Activated effector memory CD4-positive, alpha-beta T cell treated with Interleukin-2 at 50 U/mL for 16 hours (primary cell): ENCODE data around the gene DDX42.

Experiments used
- DNase-seq: peaks from one replicate; pipeline ENCODE4 v3.0.0-alpha.2; 2020

The DDX42 gene, protein sequence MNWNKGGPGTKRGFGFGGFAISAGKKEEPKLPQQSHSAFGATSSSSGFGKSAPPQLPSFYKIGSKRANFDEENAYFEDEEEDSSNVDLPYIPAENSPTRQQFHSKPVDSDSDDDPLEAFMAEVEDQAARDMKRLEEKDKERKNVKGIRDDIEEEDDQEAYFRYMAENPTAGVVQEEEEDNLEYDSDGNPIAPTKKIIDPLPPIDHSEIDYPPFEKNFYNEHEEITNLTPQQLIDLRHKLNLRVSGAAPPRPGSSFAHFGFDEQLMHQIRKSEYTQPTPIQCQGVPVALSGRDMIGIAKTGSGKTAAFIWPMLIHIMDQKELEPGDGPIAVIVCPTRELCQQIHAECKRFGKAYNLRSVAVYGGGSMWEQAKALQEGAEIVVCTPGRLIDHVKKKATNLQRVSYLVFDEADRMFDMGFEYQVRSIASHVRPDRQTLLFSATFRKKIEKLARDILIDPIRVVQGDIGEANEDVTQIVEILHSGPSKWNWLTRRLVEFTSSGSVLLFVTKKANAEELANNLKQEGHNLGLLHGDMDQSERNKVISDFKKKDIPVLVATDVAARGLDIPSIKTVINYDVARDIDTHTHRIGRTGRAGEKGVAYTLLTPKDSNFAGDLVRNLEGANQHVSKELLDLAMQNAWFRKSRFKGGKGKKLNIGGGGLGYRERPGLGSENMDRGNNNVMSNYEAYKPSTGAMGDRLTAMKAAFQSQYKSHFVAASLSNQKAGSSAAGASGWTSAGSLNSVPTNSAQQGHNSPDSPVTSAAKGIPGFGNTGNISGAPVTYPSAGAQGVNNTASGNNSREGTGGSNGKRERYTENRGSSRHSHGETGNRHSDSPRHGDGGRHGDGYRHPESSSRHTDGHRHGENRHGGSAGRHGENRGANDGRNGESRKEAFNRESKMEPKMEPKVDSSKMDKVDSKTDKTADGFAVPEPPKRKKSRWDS

DNA sequence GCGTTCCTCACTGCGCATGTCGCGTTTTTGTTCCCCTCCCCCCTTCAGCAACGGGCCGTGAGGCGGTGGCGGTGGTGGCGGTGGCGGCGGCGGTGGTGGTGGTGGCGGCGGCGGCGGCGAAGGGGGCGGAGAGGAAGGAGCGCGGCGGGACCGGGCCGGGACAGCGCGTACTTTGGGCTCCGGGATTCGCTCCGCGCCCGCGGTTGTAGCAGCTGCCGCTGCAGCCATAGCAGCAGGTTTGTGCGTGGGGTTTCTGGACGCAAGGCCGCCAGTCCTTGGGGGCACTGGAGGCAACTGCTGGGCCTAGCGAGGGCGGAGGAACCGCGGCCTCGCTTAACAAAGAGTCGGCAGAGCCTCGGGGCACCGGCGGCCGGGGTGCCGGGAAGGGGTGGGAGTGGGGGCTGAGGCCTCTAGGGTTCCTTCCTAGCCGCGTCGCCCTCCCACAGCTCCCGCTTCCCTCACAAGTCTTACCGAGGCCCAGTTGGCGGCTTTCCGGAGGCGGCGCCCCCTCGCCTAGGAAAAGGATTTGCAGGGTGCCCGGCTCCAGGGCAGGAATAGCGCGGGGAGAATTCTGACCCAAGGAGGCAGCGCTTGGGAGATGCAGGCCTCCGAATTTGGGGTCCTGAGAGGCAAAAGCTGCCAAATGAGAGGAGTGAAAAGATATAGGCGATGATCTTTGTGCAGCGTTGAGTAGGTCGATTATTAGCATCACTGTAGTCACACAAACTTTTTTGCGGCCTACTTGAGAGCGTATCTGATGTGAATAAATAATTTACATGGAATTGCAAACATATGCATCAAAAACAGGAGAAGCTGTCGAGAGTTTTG, at the start of gene DDX42:
Gene DDX42, plus strand, starts transcription at position 30 of the 828 bp plus-strand sequence. CDS start 12,880 bp downstream, outside the sequence.
- DNase-seq = peak; percentile 89

DNA sequence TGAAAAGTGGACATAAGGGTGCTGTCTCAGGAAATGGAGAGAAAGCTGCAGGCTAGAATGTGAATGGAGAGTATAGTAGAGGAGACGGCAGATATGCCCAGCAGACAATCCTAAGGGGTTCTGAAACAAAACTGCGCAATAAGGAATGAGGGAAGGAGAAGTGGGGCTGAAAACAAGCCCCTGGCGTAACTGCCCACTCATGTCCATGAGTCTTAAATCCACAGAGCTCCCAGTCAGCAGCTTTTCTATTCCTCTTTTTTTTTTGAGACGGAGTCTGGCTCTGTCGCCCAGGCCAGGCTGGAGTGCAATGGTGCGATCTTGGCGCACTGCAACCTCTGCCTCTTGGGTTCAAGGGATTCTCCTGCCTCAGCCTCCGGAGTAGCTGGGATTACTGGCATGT, 38.3 kb upstream of the DDX42 start:
- DNase-seq = no peak

DNA sequence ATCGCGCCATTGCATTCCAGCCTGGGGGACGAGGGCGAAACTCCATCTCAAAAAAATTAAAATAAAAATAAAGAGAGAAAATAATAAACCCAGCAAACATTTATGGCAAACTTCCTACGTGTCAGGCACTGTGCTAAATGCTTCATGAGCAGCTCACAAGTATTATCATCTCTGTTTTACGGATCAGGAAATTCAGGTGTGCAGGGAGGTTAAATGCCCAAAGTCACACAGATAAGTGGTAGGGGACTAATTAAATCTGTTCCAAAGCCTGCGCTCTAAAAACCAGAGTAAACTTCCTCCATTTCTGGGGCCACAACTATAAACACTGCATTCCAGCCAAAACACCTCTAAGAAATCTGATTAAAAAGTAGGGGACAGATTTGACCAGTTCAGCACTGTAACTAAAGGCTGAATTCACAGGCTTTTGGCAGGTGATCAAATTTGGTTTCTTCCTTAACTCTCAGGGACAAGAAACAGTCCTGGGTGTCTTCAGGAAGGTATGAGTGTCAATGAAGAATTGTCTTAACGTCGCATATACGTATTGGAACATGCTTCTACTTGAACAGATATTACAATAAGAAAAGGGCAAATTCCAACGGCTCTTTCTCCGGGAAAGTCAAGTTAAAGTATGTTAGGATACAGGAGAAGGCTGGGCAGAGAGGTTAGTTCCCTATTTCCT, 33.4 kb upstream of the DDX42 start:
- DNase-seq = no peak

DNA sequence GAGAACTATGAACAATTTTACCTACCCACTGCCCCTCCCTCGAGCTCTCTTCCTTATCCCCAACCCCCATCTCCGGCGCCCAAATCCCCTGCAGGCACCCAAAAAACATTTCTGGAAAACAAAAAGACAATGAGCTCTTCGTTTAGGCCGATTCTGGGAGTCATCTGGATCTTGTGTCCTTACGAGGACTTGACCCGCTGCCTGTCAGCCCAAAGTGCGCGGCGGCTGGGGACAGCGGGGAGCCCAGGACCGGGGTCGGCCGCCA, 32.9 kb upstream of the DDX42 start:
- DNase-seq = no peak

DNA sequence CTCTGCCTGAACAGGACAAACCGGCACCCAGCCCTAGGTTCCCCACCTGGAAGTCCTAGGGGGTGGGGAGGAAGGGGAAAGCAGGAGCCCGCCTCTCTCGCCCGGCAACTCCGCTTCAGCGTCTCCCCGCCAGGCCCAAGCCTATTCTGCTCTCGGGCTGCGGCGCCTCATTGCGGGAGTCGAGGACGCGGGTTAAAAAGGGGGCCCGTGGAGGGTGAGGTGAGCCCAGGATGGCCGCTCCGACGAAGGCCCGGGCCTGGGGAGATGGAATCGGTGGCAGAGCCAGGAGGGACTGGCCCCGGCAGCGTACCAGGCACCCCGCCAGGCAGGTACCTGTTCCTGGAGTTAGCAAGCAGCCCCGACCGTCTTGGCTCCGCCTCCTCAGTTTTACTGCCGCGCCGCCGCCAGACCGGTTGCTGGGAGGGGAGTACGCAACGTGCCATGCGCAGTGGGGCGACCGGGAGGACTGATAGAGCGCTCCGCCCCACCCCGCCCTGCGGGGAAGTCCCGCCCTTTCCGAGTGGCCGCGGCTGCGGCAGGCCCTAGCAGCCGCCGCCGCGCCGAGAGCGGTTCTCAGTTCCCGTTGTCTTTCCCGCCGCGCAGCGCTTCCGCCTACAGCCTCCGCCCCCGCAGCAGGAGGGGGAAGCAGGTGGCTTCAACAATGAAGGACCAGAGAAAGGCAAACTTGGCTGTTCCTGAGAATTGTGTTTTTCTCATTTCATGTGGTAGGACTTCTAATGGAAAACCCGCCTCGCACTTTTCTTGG, 32.4 kb upstream of the DDX42 start, which contains the start of gene STRADA:
Gene STRADA, minus strand, starts transcription at position 392 of the 766 bp plus-strand sequence. CDS start 13,430 bp downstream, outside the sequence.
- peak; percentile 99 for DNase-seq

DNA sequence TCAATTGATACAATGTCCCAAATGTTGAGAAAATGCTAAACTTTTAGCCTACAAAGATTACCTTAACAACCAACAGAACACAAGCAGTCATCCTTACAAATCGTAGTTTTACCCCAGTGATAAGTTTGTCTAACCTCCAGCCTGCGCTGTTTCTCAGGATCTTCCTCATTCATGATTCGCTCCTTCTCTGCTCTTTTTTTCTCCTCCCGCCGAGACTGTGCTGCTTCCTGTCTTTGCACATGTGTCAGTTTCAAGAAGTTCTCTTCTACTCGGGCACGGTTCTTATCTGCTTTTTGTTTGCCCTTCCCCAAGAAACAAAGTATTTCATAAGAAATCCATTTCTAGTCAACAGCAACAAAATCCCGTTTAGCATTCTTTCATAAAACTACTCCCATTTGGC, 22.2 kb upstream of the DDX42 start:
- no peak for DNase-seq

DNA sequence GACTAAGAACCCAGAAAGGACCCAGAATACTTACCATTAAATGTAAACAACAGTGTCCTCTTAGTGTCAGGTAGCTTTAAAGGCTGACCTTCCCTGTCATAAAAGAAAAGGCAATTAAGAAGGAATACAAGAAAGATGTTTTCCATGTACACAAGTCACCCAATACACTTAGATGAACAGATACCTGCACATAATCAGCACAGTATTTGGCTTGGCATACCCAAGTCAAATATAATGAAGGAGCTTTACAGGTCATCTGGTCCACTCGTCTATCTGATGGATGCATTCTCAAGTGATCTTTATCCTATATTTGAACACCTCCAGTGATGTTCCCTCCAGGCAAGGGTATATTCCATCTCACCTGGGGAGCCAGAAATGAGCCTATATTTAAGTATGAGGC, 21.3 kb upstream of the DDX42 start:
- no peak for DNase-seq

DNA sequence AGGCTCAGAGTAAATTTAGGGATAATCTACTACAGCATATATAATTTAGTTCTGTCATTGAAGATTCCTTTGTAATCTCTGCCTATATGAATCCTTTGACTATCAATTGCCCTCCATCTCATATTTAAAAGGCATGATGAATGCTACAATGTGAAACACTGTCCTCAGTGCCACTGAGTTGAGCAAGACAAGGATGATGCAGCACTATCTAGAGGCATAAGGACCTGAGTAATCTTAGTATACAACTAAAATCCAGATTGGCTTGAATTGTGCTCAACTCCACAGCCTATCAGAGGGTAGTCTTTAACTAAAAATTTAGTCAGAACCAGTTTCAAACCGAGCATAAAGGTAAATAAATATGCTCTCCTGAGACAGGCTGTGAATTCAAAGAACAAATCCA, 20.8 kb upstream of the DDX42 start:
- no peak for DNase-seq

DNA sequence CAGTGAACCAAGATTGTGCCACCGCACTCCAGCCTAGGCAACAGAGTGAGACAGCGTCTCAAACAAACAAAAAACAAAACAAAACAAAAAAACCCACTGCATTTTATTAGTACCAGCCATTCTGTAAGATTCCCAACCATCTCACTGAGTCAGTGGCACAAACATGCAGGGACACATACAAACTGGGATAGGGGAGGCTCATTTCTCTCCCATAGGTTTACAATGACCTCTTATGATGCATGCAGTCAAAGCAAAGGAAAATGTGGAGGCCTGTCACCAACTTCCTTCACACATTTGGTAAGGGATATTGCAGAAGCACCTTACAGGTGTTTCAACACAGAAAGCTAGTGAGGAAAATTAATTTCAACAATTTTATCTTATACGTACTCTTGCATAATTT, 19.9 kb upstream of the DDX42 start:
- DNase-seq = no peak

DNA sequence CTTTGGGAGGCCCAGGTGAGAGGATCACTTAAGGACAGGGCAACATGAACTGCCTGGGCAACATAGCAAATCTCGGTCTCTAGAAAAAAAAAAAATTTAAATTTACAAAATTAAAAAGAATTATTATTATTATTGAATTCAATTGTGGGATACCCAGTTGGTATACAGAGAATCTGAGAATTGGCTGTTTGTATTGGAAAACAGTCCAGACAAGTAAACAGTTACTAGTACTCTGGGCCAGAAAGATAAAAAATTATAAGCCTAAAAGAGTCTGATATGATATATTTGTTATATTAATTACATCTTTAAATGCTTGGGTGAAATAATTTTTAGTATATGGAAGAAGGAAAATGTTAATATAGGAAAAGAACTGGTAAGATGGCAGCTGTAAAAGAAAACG, 15.5 kb upstream of the DDX42 start:
- no peak for DNase-seq

DNA sequence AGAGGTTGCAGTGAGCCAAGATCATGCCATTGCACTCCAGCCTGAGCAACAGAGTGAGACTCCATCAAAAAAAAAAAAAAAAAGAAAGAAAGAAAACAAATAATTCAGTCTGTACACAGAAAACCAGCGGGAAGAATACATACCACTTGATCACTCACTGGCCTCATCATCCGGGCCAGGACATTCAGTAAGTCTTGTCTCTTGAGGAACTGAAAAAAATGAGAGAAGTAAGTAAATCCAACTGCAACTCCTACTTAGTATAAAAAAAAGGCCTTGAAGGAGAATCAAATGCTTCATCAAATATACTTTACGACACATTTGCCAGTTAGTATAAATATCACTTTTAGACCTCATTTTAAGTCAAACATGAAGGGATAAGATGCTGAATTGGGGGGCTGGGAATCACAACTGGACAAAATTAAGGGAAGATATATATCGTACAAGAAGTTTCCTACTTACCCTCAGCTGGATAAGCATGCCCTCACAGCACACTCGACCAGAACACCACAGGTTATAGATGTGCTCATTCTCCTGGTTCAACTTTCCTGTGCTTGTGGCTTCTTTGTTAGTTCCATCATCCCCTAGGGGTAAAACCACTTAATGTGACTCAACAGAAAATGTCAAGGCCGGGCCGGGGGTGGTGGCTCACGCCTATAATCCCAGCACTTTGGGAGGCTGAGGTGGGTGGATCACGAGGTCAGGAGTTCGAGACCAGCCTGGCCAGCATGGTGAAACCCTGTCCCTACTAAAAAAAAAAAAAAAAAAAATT, 13.0 kb upstream of the DDX42 start:
- DNase-seq = no peak

DNA sequence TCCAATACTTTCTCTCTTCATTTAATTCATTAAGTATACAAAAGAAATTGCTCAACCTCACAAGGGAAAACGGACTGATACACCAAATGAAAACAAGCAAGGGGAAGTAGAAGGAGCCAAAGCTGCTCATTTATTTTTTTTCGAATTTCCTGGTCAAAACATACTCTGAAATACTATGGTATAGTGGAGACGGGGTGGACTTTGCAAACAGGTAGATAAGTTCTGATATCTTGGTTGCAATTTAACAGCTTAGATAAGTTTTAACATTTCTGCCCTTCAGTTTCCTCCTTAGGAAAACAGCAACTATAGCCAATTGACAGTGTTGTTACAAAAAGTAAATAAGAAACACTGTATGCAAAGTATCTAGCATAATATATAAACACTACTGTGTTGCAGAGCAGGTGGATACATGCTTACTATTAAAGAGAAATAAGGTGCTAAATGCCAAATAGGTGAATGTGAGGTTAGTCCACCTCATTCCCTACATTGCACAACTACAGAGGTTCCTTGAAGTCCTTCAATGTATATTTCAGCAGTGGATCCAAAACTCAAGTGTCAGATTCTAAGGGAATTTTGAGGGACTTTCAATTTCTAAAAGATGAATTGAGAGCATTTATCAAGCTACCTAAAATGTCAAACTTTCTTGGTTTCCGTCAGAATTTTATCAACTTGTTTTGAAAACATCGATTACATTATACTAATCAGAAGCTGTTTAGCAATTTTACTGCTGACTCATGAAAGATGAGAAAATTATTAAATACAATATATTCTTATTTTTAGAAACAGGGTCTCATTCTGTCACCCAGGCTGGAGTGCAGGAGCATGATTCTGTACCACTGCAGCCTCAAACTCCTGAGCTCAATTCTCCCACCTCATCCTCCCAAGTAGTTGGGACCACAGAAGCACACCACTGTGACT, 11.6 kb upstream of the DDX42 start:
- no peak for DNase-seq

DNA sequence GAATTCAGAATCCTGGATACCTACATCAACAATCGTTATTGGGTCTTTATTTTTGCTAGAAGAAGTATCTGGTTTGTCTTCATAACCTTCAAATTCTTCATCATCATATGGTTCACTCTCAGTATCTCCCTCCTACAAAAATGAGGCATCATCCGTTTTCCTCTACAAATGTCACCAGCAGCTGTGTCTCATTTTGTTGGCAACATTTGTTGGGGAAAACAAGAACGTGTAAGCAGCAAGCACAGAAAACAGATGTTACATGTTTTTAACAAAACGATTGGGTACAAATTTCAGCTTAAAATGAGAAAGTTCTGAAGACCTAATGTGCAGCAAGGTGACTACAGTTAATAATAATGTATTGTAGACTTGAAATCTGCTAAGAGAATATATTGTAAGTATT, 9.3 kb upstream of the DDX42 start:
- DNase-seq = no peak

DNA sequence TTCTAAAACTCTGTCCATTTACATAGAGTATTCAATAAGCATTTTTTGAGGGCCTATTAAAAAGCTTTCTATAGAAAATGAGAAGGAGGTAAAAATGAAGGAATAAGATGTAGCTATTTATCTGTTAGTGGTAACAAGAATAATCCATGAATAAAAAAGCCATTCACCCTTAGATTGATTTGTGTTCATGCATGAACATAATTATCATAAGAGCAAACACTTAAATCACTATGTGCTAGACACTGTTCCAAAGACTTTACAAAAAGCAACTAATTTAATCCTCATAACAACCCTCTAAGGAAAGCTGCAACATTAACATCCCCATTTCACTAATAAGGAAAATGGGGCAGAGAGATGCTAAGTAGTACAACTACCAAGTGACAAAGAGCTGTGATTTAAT, 7.2 kb upstream of the DDX42 start:
- DNase-seq = no peak

DNA sequence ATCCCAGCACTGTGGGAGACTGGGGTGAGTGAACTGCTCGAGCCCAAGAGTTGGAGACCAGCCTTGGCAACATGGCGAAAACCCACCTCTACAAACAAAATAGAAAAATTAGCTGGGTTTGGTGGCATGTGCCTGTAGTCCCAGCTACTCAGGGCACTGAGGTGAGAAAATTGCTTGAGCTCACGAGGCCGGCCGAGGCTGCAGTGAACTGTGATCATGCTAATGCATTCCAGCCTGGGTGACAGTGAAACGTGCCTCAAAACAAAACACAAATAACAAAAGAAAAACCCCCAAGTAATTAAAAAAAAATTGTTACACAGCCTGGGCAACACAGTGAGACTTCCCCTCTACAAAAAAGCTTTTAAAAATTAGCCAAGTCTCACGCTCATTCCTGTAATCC, 5.5 kb upstream of the DDX42 start:
- no peak for DNase-seq

DNA sequence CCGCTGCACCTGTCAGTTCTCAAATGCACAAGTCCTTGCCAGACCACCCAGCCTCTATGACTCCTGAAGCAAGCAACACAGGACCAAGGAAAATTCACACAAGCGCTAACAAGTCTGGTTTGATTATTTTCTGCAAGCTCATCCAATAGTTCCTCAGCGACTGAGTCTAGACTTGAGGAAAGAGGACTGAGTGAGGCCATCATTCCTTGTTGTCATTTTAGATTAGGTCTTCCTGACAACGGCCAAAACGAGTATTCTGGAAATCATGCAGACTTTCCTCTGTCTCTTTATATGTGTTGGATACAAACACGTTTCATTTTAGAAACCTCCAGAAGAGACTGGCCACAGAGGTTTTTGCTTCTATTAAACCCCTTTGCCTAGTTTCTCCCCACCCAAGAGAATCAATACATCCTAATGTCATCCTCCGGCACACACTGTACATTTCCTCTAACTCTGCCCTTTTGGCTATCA, 1.1 kb upstream of the DDX42 start:
- no peak for DNase-seq

DNA sequence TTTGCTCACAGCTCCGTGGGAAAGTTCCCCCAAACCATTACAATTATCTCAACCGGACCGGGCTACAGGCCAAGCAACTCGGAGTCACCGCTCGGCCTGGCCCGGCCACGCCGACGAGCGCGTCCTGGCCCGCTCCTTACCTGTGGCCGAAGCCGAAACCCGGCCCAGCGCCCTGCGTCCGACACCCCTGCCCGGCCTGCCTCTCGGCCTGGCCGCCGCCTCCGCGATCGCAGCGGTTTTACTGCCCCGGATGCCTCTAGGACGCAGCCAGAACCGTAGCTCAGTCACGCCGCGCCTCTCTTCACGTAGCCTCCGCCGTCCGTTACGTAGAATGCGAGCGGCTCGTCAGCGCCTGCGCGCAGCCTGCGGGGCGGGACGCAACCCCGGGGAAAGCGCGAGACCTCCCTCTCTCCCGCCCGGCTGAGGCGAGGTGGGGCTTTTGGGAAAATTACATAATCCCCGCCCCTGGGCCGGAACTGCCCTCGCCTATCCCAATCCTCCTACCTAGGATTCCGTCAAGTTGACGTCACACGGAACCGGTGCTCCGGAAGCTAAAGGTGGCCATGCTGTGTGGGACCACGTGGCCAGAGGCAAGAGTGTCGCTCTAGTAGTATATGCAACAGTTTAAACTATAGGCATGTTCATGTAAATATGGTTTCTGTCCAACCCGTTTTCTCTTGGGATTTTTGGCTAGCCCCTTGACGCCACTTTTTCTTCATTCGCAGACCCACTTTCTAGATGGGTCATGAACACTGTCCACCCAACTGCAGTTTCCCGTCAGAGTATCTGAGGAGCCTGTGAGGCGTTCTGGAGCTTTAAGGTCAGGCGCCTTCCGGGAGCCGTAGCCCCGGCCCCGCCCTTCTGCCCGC, 464 bp upstream of the DDX42 start, which contains the start of gene CCDC47:
Gene CCDC47, minus strand, starts transcription at position 326 of the 869 bp plus-strand sequence. CDS start 7,422 bp downstream, outside the sequence.
- DNase-seq = peak; percentile 98

DNA sequence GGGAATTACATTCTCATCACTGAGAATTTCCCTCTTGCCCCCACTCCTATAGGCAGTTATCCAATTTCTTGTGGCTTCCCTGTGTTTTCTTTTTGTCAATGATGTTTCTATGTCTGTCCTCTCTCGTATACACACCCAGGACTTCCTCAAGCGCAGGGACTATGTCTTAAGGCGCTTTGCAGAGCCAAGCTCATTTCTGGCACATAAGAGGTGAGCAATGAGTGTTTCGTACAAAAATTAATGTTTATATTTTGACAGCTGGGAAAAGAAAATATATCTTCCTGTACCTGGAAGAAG, 947 bp downstream of the DDX42 start:
- DNase-seq = no peak

DNA sequence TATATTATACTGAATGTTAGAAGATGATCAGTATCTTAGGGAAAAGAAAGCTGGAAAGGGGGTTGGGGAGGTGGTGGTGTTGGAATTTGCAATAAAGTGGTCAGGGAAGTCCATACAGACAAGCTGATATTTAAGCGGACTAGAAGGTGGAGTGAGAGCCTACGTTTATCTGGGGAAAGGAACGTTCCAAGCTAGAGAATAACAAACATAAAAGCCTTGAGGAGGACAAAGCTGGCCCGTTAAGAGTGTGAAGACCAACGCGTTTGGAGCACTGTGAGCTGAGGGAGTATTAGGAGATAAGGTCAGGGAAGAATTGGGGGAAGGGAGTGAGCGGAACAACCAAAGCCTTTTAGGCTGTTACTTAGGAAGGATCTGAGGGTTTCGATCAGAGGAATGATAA, 1.4 kb downstream of the DDX42 start:
- DNase-seq = no peak
